ENCODE data around the gene TRPT1. TPM values are rescaled to one million over a fixed set of nuclear protein-coding genes. Genes with fewer than 3 reads are reported as not detected.
A peak's percentile ranks its signal among the peaks of the same experiment; 100 is the strongest.

Gene TRPT1
- polyA plus RNA-seq, 2 of the 4 experiments (the other 2 are of a cell fraction): 18.6 to 28.5 TPM

DNA sequence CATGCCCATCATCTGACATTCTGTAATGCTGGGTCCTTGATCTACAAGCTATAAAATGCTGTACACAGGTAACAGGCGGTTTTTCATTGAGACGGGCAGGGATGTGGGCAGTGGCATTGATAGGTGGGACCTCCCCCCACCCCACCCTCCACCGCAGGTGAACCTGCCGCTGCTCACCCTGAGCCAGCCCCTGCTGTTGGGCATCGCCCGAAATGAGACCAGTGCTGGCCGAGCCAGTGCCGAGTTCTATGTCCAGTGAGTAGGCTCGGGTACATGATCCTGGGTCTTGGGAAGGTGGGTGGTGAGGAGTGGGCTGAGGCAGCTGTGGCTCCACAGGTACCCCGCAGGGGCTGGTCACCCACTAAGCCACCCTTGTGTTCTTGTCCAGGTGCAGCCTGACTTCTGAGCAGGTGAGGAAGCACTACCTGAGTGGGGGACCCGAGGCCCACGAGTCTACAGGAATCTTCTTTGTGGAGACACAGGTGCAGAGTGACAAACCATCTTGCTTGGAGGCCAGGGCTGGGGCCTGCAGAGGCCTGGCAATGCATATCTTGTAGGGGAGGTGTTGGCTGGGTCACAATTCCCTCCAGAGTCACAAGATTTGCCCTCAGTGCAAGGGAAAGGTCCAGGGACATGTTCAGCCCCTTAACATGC, 3.2 kb upstream of the TRPT1 start:
- peak overlapping the region in 1 of 2 experiments; percentile 94; a peak in 1 of 6 replicates for H3K27ac ChIP-seq
- ATAC-seq (no peak), FAIRE-seq (no peak), DNase-seq (ENCODE audit: low read depth in 1 of 2, low spot score in 1 of 2) (no peak)
- POLR2A ChIA-PET: interaction anchor here (1.0 kb wide), 1 partner anchor 12 kb away, joined by 5 read pairs; the partner anchor contains the start of gene FKBP2
- no peak for TF ChIP-seq MAFK (IDR thresholded peaks at IDR 0.05; ENCODE audit: partially characterized antibody)
- no peak for TF ChIP-seq TFCP2L1 (CRISPR knock-in tag; IDR thresholded peaks at IDR 0.05)
- TF ChIP-seq CBX2 (IDR thresholded peaks at IDR 0.05; ENCODE audit: borderline replicate concordance, low read depth): no peak
- no peak for TF ChIP-seq ZFP36 (IDR thresholded peaks at IDR 0.05; ENCODE audit: borderline replicate concordance, partially characterized antibody)
- TF ChIP-seq HEYL (CRISPR knock-in tag; IDR thresholded peaks at IDR 0.05): no peak
- TF ChIP-seq, protein P1, sequence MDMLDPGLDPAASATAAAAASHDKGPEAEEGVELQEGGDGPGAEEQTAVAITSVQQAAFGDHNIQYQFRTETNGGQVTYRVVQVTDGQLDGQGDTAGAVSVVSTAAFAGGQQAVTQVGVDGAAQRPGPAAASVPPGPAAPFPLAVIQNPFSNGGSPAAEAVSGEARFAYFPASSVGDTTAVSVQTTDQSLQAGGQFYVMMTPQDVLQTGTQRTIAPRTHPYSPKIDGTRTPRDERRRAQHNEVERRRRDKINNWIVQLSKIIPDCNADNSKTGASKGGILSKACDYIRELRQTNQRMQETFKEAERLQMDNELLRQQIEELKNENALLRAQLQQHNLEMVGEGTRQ (IDR thresholded peaks at IDR 0.05): no peak
- TF ChIP-seq, protein P2, sequence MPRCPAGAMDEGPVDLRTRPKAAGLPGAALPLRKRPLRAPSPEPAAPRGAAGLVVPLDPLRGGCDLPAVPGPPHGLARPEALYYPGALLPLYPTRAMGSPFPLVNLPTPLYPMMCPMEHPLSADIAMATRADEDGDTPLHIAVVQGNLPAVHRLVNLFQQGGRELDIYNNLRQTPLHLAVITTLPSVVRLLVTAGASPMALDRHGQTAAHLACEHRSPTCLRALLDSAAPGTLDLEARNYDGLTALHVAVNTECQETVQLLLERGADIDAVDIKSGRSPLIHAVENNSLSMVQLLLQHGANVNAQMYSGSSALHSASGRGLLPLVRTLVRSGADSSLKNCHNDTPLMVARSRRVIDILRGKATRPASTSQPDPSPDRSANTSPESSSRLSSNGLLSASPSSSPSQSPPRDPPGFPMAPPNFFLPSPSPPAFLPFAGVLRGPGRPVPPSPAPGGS (IDR thresholded peaks at IDR 0.05): no peak
- no peak for TF ChIP-seq SREBF2 (IDR thresholded peaks at IDR 0.05)
- no peak for TF ChIP-seq FOXS1 (CRISPR knock-in tag; IDR thresholded peaks at IDR 0.05)
- TF ChIP-seq TP53 (CRISPR knock-in tag; IDR thresholded peaks at IDR 0.05): no peak
- TF ChIP-seq RCOR1 (IDR thresholded peaks at IDR 0.05; ENCODE audit: low read depth, low read length): no peak
- TF ChIP-seq, protein P3, sequence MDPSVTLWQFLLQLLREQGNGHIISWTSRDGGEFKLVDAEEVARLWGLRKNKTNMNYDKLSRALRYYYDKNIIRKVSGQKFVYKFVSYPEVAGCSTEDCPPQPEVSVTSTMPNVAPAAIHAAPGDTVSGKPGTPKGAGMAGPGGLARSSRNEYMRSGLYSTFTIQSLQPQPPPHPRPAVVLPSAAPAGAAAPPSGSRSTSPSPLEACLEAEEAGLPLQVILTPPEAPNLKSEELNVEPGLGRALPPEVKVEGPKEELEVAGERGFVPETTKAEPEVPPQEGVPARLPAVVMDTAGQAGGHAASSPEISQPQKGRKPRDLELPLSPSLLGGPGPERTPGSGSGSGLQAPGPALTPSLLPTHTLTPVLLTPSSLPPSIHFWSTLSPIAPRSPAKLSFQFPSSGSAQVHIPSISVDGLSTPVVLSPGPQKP (IDR thresholded peaks at IDR 0.05; ENCODE audit: low read depth, low read length): no peak
- TF ChIP-seq NPAS2 (CRISPR knock-in tag; IDR thresholded peaks at IDR 0.05; ENCODE audit: borderline replicate concordance): no peak
- TF ChIP-seq FOSB (CRISPR knock-in tag; IDR thresholded peaks at IDR 0.05): no peak
- WGBS (ENCODE audit: missing lambda C conversion rate): 78% methylated on average over 5 of the region's 12 CpGs
- no peak overlapping the region; the same call in 2 of the 3 replicates for H3K4me2 ChIP-seq
- H3K4me1 ChIP-seq: peaks cover 48% of the 10 kb centered on the region
- H3K4me3 ChIP-seq: no peak overlapping the region
- no peaks in the 10 kb centered on the region for H3K9me3 ChIP-seq
- CTCF ChIA-PET: interaction anchor here (19.9 kb wide), 1 partner anchor 26 kb away, joined by 254 read pairs; the partner anchor contains the start of gene FERMT3

DNA sequence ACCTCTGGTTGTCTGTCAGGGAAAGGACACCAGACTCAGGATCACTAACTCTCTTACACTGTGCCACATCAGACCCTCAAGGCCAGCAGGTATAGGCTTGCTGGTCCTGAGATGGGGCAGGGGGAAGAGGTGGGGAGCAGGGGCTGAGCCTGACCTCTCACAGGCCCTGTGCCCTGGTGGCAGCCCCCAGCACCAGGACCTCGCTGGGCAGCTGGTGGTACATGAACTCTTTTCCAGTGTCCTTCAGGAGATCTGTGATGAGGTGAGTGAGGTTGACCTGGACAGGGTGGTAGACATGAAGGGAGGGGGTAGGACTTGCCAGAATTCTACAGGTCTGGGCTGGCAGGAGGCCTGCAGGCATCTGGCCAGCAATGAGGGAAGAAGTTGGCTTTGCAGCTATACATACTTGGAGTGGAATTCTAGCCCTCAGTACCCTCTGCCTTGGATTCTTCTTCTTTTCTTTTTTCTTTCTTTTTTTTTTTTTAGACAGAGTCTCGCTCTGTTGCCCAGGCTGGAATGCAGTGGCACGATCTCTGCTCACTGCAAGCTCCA, 1.5 kb upstream of the TRPT1 start:
- TF ChIP-seq, protein P3 (IDR thresholded peaks at IDR 0.05; ENCODE audit: low read depth, low read length): no peak
- TF ChIP-seq HOXB13 (CRISPR knock-in tag; IDR thresholded peaks at IDR 0.05; ENCODE audit: low read depth): no peak
- TF ChIP-seq FOSL2 (IDR thresholded peaks at IDR 0.05): no peak
- TF ChIP-seq FOSL2 (CRISPR knock-in tag; IDR thresholded peaks at IDR 0.05): no peak
- no peak for TF ChIP-seq ZC3H11A (IDR thresholded peaks at IDR 0.05)
- TF ChIP-seq, protein P2 (IDR thresholded peaks at IDR 0.05): no peak
- TF ChIP-seq GATA3 (IDR thresholded peaks at IDR 0.05; ENCODE audit: borderline replicate concordance): no peak
- TF ChIP-seq KDM5A (IDR thresholded peaks at IDR 0.05): no peak
- TF ChIP-seq, protein P4, sequence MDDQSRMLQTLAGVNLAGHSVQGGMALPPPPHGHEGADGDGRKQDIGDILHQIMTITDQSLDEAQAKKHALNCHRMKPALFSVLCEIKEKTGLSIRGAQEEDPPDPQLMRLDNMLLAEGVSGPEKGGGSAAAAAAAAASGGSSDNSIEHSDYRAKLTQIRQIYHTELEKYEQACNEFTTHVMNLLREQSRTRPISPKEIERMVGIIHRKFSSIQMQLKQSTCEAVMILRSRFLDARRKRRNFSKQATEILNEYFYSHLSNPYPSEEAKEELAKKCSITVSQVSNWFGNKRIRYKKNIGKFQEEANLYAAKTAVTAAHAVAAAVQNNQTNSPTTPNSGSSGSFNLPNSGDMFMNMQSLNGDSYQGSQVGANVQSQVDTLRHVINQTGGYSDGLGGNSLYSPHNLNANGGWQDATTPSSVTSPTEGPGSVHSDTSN (IDR thresholded peaks at IDR 0.05): no peak
- ATAC-seq (no peak), DNase-seq (ENCODE audit: low read depth in 1 of 2, low spot score in 1 of 2) (no peak), FAIRE-seq (no peak)
- WGBS (ENCODE audit: missing lambda C conversion rate): 93% methylated on average over 3 of the region's 3 CpGs
- Histone ChIP-seq H3K4me2 (peak overlapping the region; percentile 100), H3K4me3 (peak overlapping the region; percentile 97; the same call in 2 of the 3 replicates), H3K27ac (peak overlapping the region in 1 of 2 experiments; percentile 93; a peak in 4 of 6 replicates), H3K9me3 (no peaks in the 10 kb centered on the region), H3K4me1 (peaks cover 46% of the 10 kb centered on the region)
- ChIA-PET CTCF (interaction anchor here (0.6 to 19.9 kb wide), 7 partner anchors 9 to 76 kb away, joined by 3 to 254 read pairs (median 10); partner anchors contain the start of genes ESRRA, FERMT3 and PLCB3), POLR2A (interaction anchor here (2.9 kb wide), 1 partner anchor 42 kb away, joined by 16 read pairs; the partner anchor contains the start of gene STIP1)

Measured in A549 (cell line).